MCF 10A (cell line): Measurements from ENCODE around the gene DIP2C. TPM values are rescaled to one million over a fixed set of nuclear protein-coding genes. Genes with fewer than 3 reads are reported as not detected.
"Not testable (repeated sequence)": the region's sequence is repeated elsewhere in the genome, so short reads cannot be mapped to it uniquely, and the experiment has no call there.

Experiments
- BruUV-seq: library from RNA; stranded (reverse); fragments of 400-500 nt; replicated peaks from 2 replicates; lab custom pipeline; 2021; lab: Mats Ljungman, UMichigan
- CTCF ChIA-PET: fragments of 300-600 bp; sonication (Branson Sonifier 250); formaldehyde crosslinking; extraction: SDS; loops from one replicate; lab custom pipeline; 2021; ENCODE audit warnings: antibody characterized with exemption, inconsistent platforms; lab: Yijun Ruan, JAX
- POLR2A ChIA-PET: fragments of 300-600, 350-650 bp; sonication (Branson Sonifier 250); formaldehyde crosslinking; extraction: SDS; loops from one replicate; lab custom pipeline; 2020; ENCODE audit warnings: antibody characterized with exemption, inconsistent platforms; lab: Yijun Ruan, JAX
- DNase-seq: peaks from one replicate; pipeline ENCODE4 v3.0.0-alpha.2; 2018; ENCODE audit not compliant: unreplicated experiment
- H3K27ac Mint-ChIP-seq: one replicate; pipeline ENCODE4 v1.8.0; 2022; ENCODE audit warnings: mild to moderate bottlenecking, low read depth, mixed read lengths; ENCODE audit not compliant: unreplicated experiment
- H3K27me3 Mint-ChIP-seq: one replicate; pipeline ENCODE4 v1.8.0; 2022; ENCODE audit warnings: mixed read lengths; ENCODE audit not compliant: insufficient read depth, unreplicated experiment
- H3K36me3 Mint-ChIP-seq: one replicate; pipeline ENCODE4 v1.8.0; 2022; ENCODE audit warnings: mild to moderate bottlenecking, moderate library complexity, mixed read lengths; ENCODE audit not compliant: insufficient read depth, unreplicated experiment
- H3K4me1 Mint-ChIP-seq: one replicate; pipeline ENCODE4 v1.8.0; 2022; ENCODE audit warnings: mixed read lengths; ENCODE audit not compliant: insufficient read depth, unreplicated experiment
- H3K4me3 Mint-ChIP-seq: one replicate; pipeline ENCODE4 v1.8.0; 2022; ENCODE audit warnings: mild to moderate bottlenecking, moderate library complexity, mixed read lengths; ENCODE audit not compliant: unreplicated experiment
- H3K9me3 Mint-ChIP-seq: one replicate; pipeline ENCODE4 v1.8.0; 2022; ENCODE audit warnings: mixed read lengths; ENCODE audit not compliant: unreplicated experiment
- intact Hi-C: fragments of 100-400 bp; cut with micrococcal nuclease; formaldehyde crosslinking; loops from 2 replicates; pipeline ENCODE4 v1.14.1; 2022
- total RNA-seq: library from RNA; stranded (reverse); gene quantifications from 2 replicates; pipeline ENCODE4 v1.2.3, GENCODE V29; 2022
- TF ChIP-seq, protein P1 (sequence below): fragments of 200-600 bp; IDR thresholded peaks from one replicate; pipeline ENCODE4 v1.8.0; 2022; ENCODE audit warnings: antibody characterized with exemption, mild to moderate bottlenecking; ENCODE audit not compliant: unreplicated experiment

The DIP2C gene
- total RNA-seq, 1 experiment from 2014 or later: 0.37 TPM

DNA sequence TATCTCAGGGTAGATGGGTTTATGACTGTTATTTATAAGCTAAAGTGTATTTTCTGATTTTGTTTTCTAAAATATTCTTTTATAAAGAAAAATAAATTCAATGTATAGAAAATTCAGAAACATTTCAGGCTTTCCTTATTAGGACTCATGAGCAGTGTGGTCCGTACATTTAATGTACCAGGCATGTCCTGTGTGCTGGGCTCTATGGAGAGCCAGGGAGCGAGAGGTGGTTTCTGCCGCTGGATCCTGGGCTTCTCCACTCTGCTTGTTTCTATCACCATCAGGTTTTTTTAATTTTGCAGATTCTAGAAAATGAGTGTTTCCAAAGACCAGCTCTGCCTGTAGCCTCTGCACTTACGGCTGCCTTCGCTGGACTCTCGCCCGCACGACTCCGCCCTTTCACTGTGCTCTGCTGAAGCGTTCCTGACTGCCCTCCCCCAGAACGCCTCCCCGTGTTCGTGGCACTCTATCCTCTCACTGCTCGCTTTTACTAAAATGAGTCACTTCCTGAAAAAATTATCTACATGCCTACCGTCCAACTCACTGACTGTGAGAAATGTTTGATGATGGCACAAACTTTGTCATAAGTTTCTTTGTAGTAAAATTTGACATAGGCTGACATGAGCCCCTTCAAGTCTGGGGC is 365.7 kb downstream of the DIP2C start:
- peak overlapping the region; percentile 63 for H3K4me3 Mint-ChIP-seq
- peak overlapping the region; percentile 77 for H3K27ac Mint-ChIP-seq
- POLR2A ChIA-PET: interaction anchor here (0.5 to 1.3 kb wide), 3 partner anchors 14 to 541 kb away, joined by 3 to 5 read pairs (median 3); no protein-coding TSS in a partner anchor
- no peaks in the 10 kb centered on the region for H3K9me3 Mint-ChIP-seq
- TSS peak; percentile 55 for BruUV-seq
- TF ChIP-seq, protein P1, sequence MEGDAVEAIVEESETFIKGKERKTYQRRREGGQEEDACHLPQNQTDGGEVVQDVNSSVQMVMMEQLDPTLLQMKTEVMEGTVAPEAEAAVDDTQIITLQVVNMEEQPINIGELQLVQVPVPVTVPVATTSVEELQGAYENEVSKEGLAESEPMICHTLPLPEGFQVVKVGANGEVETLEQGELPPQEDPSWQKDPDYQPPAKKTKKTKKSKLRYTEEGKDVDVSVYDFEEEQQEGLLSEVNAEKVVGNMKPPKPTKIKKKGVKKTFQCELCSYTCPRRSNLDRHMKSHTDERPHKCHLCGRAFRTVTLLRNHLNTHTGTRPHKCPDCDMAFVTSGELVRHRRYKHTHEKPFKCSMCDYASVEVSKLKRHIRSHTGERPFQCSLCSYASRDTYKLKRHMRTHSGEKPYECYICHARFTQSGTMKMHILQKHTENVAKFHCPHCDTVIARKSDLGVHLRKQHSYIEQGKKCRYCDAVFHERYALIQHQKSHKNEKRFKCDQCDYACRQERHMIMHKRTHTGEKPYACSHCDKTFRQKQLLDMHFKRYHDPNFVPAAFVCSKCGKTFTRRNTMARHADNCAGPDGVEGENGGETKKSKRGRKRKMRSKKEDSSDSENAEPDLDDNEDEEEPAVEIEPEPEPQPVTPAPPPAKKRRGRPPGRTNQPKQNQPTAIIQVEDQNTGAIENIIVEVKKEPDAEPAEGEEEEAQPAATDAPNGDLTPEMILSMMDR: no peak
- intact Hi-C loops: no loop called here
- peaks cover 8% of the 10 kb centered on the region for H3K4me1 Mint-ChIP-seq
- DNase-seq: peak; percentile 92
- H3K27me3 Mint-ChIP-seq: no peaks in the 10 kb centered on the region
- H3K36me3 Mint-ChIP-seq: no peaks in the 10 kb centered on the region
- CTCF ChIA-PET: interaction anchor here (0.7 kb wide), 1 partner anchor 132 kb away, joined by 3 read pairs; no protein-coding TSS in a partner anchor

DNA sequence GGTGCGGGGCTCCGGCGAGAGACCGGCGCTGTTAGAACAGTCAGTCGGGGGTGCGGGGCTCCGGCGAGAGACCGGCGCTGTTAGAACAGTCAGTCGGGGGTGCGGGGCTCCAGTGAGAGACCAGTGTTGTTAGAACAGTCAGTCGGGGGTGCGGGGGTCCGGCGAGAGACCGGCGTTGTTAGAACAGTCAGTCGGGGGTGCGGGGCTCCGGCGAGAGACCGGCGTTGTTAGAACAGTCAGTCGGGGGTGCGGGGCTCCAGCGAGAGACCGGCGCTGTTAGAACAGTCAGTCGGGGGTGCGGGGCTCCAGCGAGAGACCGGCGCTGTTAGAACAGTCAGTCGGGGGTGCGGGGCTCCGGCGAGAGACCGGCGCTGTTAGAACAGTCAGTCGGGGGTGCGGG is 366.4 kb downstream of the DIP2C start:
- H3K9me3 Mint-ChIP-seq, intact Hi-C loops, CTCF ChIA-PET, BruUV-seq, H3K27ac Mint-ChIP-seq, H3K4me3 Mint-ChIP-seq, H3K27me3 Mint-ChIP-seq, H3K36me3 Mint-ChIP-seq, H3K4me1 Mint-ChIP-seq, DNase-seq: not testable (repeated sequence)
- POLR2A ChIA-PET: interaction anchor here (1.3 kb wide), 1 partner anchor 15 kb away, joined by 5 read pairs; no protein-coding TSS in a partner anchor

DNA sequence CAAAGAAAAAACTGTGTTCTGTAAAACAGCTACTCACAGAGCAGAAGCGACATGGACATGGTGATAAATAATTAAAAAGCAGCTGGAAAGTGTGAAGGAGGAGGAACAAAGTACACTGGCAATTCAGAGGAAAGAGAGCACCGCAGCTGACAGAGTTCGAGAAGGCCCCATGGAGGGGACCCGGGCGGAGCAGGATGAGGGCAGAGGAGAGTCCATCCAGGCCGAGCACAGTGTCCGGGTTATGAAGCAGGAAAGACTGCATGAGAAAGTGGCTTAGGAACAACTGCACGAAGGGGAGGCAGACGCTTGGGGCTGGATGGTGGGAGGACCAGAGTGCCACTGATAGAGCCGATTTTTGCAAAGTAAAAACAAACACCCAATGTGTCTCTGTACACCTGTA is 368.7 kb downstream of the DIP2C start:
- Mint-ChIP-seq H3K4me3 (no peak overlapping the region), H3K9me3 (no peaks in the 10 kb centered on the region), H3K36me3 (no peaks in the 10 kb centered on the region), H3K27me3 (no peaks in the 10 kb centered on the region), H3K27ac (no peak overlapping the region), H3K4me1 (peaks cover 8% of the 10 kb centered on the region)
- DNase-seq: no peak
- CTCF ChIA-PET: interaction anchor here (0.6 kb wide), 1 partner anchor 13 kb away, joined by 3 read pairs; no protein-coding TSS in a partner anchor
- intact Hi-C loops: no loop called here
- POLR2A ChIA-PET: no interaction called here
- TF ChIP-seq, protein P1: no peak
- no TSS peak for BruUV-seq

DNA sequence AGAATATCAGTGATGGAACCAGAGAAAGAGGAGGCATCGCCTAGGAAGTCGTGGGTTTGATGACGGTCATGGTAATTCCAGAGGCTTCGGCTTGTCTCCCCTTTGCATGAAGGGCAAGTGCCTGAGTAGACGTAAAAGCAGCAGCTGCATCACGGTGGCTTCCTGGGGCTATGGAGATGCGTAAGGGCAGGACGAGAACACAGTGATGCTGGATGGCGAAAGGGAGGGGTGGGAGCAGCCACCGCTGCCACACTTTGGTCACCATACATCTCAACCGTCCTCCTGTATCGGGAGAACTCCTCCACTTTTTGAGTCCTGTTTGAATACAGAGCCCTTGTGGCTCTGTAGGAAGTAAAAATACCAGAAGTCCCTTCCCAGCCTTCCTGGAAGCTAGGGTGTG is 371.5 kb downstream of the DIP2C start:
- no peak overlapping the region for H3K27ac Mint-ChIP-seq
- TF ChIP-seq, protein P1: no peak
- DNase-seq: no peak
- POLR2A ChIA-PET: no interaction called here
- no peaks in the 10 kb centered on the region for H3K36me3 Mint-ChIP-seq
- CTCF ChIA-PET: interaction anchor here (0.7 kb wide), 1 partner anchor 13 kb away, joined by 3 read pairs; no protein-coding TSS in a partner anchor
- no peaks in the 10 kb centered on the region for H3K27me3 Mint-ChIP-seq
- BruUV-seq: no TSS peak
- intact Hi-C loops: no loop called here
- no peaks in the 10 kb centered on the region for H3K9me3 Mint-ChIP-seq
- H3K4me1 Mint-ChIP-seq: no peaks in the 10 kb centered on the region
- no peak overlapping the region for H3K4me3 Mint-ChIP-seq
